HG02678 (cell line): ENCODE results near the gene LYRM7.
"Not testable (repeated sequence)": the region's sequence is repeated elsewhere in the genome, so short reads cannot be mapped to it uniquely, and the experiment has no call there.

Source experiments
- ATAC-seq: cut with Tn5 transposase; IDR thresholded peaks from one replicate; pipeline ENCODE4 v1.9.1; 2021; ENCODE audit warnings: mild to moderate bottlenecking, moderate library complexity; ENCODE audit not compliant: unreplicated experiment

The LYRM7 gene

GRCh38 chr5:131170540-131171275, at the start of gene LYRM7:
LYRM7 (plus strand) TSS chr5:131170944; CDS start chr5:131171021, 77 bp downstream.
- ATAC-seq = peak; percentile 98

DNA sequence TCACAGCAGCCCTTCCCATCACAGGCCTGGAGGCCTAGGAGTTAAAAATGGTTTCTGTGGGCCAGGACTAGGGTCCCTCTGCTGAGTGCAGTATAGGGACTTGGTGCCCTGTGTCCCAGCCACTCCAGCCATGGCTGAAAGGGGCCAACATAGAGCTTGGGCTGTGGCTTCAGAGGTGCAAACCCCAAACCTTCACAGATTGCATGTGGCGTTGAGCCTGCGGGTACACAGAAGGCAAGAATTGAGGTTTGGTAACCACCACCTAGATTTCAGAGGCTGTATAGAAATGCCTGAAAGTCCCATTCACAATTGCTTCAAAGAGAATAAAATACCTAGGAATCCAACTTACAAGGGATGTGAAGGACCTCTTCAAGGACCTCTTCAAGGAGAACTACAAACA, 43.5 kb upstream of the LYRM7 start:
- not testable (repeated sequence) for ATAC-seq

DNA sequence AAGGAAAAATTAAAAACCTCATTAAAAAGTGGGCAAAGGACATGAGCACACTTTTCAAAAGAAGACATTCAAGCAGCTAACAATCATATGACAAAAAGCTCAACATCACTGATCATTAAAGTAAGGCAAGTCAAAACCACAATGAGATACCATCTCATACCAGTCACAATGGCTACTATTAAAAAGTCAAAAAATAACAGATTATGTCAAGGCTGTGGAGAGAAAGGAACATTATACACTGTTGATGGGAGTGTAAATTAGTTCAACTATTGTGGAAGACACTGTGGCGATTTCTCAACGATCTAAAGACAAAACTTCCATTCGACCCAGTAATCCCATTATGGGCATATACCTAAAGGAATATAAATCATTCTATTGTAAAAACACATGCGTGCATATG, 41.4 kb upstream of the LYRM7 start:
- ATAC-seq = no peak

DNA sequence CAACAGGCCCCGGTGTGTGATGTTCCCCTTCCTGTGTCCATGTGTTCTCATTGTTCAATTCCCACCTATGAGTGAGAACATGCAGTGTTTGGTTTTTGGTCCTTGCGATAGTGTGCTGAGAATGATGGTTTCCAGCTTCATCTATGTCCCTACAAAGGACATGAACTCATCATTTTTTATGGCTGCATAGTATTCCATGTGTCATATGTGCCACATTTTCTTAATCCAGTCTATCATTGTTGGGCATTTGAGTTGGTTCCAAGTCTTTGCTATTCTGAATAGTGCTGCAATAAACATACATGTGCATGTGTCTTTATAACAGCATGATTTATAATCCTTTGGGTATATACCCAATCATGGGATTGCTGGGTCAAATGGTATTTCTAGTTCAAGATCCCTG, 37.7 kb upstream of the LYRM7 start:
- ATAC-seq = not testable (repeated sequence)

DNA sequence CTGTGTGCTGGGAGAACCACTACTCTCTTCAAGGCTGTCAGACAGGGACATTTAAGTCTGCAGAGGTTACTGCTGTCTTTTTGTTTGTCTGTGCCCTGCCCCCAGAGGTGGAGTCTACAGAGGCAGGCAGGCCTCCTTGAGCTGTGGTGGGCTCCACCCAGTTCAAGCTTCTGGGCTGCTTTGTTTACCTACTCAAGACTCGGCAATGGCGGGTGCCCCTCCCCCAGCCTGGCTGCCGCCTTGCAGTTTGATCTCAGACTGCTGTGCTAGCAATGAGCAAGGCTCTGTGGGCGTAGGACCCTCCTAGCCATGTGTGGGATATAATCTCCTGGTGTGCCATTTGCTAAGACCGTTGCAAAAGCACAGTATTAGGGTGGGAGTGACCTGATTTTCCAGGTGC, 32.3 kb upstream of the LYRM7 start:
- not testable (repeated sequence) for ATAC-seq

DNA sequence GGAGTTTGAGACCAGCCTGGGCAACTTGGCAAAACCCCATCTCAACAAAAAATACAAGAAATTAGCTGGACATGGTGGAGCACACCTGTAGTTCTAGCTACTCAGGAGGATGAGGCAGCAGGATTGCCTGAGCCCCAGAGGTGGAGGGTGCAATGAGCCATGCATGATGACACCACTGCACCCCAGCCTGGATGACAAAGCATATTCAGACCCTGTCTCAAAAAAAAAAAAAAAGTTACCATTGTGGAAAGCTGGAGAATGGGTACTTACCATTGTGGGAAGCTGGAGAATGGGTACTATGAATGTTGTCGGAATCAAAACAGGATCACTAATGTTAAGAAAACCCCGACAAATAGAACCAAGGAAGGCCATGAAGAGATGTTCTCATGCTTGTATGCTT, 31.4 kb upstream of the LYRM7 start:
- ATAC-seq = no peak

DNA sequence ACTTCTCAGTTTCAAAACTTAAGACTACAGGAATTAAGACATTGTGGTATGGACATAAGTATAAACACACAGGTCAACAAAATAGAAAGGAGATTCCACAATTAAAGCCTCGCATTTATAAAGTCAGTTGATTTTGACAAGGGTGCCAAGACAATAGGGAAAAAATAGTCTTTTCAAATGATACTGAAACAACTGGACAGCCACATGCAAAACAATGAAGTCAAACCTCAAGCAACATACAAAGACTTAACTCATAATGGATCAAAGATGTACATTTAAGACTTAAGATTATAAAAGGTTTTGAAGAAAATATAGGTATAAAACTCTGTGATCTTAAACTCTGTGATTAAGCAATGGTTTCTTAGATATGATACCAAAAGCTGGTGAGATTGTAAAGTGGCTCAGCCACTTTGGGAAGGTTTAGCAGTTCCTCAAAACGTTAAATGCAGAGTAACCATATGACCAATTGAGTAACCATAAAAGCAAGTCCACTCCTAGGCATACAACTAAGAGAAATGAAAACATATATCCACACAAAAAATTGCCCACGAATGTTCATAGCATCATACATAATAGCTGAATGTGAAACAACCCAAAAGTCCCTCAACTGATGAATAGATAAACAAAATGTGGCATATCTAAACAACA, 27.6 kb upstream of the LYRM7 start:
- no peak for ATAC-seq

DNA sequence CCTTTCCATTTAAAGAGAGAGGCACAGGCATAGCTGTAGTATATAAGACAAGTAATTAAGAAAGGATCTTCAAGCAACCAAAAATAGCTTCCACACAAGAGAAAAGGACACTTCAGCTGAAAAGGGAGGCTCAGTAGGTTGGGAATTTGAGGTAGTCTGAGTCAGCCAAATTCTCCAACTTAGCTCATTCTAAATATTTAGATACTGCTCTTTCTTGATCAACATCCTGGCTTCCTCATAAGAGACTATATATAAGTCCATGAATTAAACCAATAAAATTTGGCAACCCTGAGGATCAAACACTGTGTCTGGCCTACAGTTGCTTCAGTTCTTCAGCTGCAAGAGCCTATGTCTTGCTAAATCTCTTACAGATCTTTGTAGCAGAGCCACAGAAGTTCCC, 23.5 kb upstream of the LYRM7 start:
- ATAC-seq = no peak

GRCh38 chr5:131148835-131149234, 21.9 kb upstream of the LYRM7 start:
- ATAC-seq = no peak

- no peak for ATAC-seq
These were observed 20.3 kb upstream of the LYRM7 start for GRCh38 chr5:131150408-131150807.

DNA sequence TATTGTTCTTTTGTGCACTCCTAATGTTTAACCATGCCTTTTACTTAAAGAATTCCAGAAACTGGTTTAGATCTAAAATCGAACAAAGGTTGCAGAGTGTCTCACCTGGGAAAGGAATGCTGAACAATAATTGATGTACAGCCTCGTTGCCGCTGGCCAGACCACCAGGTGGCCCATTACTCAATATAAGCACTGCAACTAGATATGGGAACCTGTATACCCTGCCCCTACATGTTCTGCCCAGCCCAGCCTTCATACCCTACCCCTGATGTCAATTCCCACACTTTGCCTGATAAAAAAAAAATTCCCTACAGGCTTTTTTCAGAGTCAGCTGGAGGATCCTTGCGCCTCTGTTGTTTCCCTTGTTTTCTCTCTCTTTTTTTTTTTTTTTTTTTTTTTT, 19.5 kb upstream of the LYRM7 start:
- ATAC-seq = no peak

GRCh38 chr5:131156385-131156784, 14.4 kb upstream of the LYRM7 start:
- ATAC-seq = no peak

GRCh38 chr5:131156957-131157356, 13.8 kb upstream of the LYRM7 start:
- ATAC-seq = no peak

GRCh38 chr5:131160134-131160533, 10.6 kb upstream of the LYRM7 start:
- no peak for ATAC-seq

GRCh38 chr5:131163276-131164119, 7.2 kb upstream of the LYRM7 start:
- no peak for ATAC-seq

DNA sequence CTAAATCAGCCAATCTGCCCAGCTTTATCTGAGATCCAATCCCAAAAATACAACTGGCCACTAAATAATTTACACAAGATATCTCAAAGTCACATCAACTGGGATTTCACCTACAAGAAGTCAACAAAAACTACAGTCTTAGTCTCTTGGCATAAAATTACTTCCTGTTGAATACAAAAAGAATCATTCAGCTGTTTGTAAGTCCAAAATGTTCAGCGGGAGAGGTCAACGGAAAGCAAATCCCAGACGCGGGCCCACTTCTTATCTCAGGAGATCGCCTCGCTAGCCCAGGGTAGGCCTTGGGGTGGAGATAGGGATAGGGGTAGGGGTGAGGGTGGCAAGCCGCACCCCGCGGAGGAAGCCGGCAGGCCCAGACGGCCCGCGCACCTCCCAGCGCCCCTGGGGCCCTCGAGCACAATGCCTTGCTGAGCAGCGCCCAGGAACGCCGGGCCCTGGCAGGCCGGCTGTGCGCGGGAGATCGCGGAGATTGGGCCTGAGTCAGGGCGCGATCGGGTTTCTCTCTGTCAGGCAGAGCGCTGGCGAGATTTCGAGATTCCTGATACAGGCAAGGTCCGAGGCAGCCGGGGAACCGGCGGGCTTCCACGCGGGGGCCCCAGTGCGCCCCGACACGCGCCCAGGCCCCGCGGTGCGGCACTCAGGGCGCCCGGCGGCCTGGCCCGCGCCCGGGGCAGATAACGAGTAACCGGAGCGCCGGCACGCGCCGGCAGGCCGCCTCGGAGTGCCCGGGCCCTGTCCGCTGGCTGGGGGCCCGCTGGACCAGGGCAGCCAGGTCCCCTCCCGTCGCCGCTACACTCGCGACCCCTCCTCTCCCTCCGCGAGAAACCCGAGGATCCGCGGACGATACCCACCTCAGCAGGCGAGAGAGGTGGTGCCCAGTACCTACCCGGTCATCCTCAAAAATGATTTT, 6.3 kb upstream of the LYRM7 start:
- ATAC-seq = peak; percentile 70

GRCh38 chr5:131165119-131165727, 5.5 kb upstream of the LYRM7 start, which contains the start of gene HINT1:
HINT1 (minus strand) TSS chr5:131165256; CDS start chr5:131165205, 51 bp downstream.
- ATAC-seq = peak; percentile 80

GRCh38 chr5:131167615-131168014, 3.1 kb upstream of the LYRM7 start:
- ATAC-seq = no peak

DNA sequence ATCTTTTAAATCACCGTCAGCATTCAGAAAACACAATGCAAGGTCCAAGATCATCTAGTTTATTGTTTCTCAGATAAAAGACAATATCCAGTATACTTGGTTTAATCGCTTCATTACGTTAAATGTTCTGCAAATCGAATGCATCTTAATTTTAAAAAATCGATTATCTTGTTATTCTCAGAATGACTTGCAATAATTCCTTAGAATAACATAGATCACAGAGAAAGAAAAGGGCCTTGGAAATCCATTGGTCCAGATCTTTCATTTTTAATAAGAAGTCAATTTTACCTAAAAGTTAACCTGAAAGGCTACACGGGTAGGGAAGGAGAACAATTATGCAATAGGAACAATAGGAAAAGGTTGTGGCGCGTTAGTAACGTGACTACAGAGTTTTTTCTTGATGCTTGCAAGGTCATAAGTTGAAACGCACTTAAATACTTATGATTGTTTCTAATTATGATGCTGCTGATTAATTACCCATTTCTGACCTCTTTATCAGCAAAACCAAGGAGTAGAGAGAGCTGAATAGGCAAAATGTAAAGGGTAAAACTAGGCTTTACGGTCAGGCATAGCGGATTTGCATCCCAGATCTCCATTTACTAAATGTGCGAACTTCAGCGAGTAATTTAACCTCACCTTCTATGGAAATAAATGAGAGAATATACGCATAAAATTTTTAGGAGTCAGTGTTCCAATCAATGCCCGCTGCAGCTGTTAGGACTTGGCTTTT, 769 bp upstream of the LYRM7 start:
- no peak for ATAC-seq
